D721Med (cell line): ENCODE data around the gene MAMDC2.
A peak's percentile ranks its signal among the peaks of the same experiment; 100 is the strongest.

Experiments
- DNase-seq: peaks from one replicate; pipeline ENCODE4 v3.0.0; 2011; ENCODE audit warnings: low spot score; ENCODE audit not compliant: insufficient read length
- FAIRE-seq: peaks from 2 replicates; lab custom pipeline; 2011; peaks lifted over from hg19 to GRCh38; lab: Jason Lieb, UNC
- CTCF ChIP-seq: IDR thresholded peaks from 2 replicates; pipeline ENCODE4 v1.5.1; 2012; ENCODE audit warnings: mild to moderate bottlenecking, control low read depth; ENCODE audit not compliant: insufficient read depth; ENCODE audit errors: missing control alignments

MAMDC2 gene

GRCh38 chr9:70003901-70004714 lies 39.5 kb upstream of the MAMDC2 start:
- DNase-seq (no peak), FAIRE-seq (peak; percentile 58)

GRCh38 chr9:70006306-70006705 lies 37.3 kb upstream of the MAMDC2 start:
- DNase-seq (no peak), FAIRE-seq (no peak)
- TF ChIP-seq CTCF: no peak

More at GRCh38 chr9:70003901-70004714, 39.5 kb upstream of the MAMDC2 start:
- no peak for TF ChIP-seq CTCF

GRCh38 chr9:70007831-70008230 lies 35.8 kb upstream of the MAMDC2 start:
- DNase-seq: no peak
- FAIRE-seq: no peak
- TF ChIP-seq CTCF: no peak

- TF ChIP-seq CTCF: no peak
- DNase-seq (no peak), FAIRE-seq (no peak)
Measured at GRCh38 chr9:70010015-70010414, 33.6 kb upstream of the MAMDC2 start.

- TF ChIP-seq CTCF: no peak
- FAIRE-seq (no peak), DNase-seq (no peak)
Measured at GRCh38 chr9:70011366-70011765, 32.3 kb upstream of the MAMDC2 start.

GRCh38 chr9:70012569-70012968 lies 31.1 kb upstream of the MAMDC2 start:
- DNase-seq (no peak), FAIRE-seq (no peak)
- TF ChIP-seq CTCF: no peak

GRCh38 chr9:70013598-70014196 lies 30.0 kb upstream of the MAMDC2 start:
- no peak for TF ChIP-seq CTCF
- DNase-seq (no peak), FAIRE-seq (no peak)
